Esophagus squamous epithelium (tissue), 4 donors: ENCODE data around the gene SOHLH2.

Source experiments
- POLR2A ChIP-seq, 4 donors: fragments of 450-650 bp; IDR thresholded peaks; one replicate each; pipeline ENCODE4 v1.6.1; 2017; ENCODE audit warnings: antibody characterized with exemption in 4 of 4, mild to moderate bottlenecking in 4 of 4, moderate library complexity in 3 of 4
- TF ChIP-seq, protein P1 (sequence below), 6 experiments: fragments of 450-650 bp in 4 of 6; fragments of 200-600 bp in 2 of 6; sonication (generic) in 2 of 6; IDR thresholded peaks; one replicate each; pipeline ENCODE4 v1.5.1; 2016 to 2019; ENCODE audit warnings: antibody characterized with exemption in 6 of 6, mild to moderate bottlenecking in 4 of 6, moderate library complexity in 4 of 6

DNA sequence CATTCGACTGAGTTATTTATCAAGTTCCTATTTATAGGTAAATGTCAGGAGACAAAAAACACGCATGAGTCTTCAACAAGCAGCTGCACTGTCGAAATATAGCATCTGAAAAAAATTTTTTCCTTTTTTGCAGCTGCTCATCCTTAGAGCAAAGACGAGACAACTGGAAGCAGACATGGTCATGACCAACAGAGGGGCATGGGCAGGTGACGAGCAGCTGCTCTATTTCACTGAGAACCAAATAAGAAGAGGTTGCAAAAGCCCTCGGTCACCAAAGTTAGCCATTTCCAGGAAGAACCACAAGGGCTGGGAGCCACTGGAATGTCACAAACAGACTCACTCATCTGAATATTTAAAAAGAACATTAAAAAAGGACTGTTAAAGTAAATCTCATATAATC lies 22.2 kb downstream of the SOHLH2 start:
- TF ChIP-seq, protein P1, sequence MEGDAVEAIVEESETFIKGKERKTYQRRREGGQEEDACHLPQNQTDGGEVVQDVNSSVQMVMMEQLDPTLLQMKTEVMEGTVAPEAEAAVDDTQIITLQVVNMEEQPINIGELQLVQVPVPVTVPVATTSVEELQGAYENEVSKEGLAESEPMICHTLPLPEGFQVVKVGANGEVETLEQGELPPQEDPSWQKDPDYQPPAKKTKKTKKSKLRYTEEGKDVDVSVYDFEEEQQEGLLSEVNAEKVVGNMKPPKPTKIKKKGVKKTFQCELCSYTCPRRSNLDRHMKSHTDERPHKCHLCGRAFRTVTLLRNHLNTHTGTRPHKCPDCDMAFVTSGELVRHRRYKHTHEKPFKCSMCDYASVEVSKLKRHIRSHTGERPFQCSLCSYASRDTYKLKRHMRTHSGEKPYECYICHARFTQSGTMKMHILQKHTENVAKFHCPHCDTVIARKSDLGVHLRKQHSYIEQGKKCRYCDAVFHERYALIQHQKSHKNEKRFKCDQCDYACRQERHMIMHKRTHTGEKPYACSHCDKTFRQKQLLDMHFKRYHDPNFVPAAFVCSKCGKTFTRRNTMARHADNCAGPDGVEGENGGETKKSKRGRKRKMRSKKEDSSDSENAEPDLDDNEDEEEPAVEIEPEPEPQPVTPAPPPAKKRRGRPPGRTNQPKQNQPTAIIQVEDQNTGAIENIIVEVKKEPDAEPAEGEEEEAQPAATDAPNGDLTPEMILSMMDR (IDR thresholded peaks at IDR 0.05): no peak
- no peak for TF ChIP-seq POLR2A (IDR thresholded peaks at IDR 0.05)
